Mononuclear cell (primary cell): ENCODE results near the gene OR13H1. TPM values are rescaled to one million over a fixed set of nuclear protein-coding genes. Genes with fewer than 3 reads are reported as not detected.
"Not testable (repeated sequence)": the region's sequence is repeated elsewhere in the genome, so short reads cannot be mapped to it uniquely, and the experiment has no call there.

ENCODE experiments used
- H3K27me3 ChIP-seq: 2 replicates; pipeline ENCODE4 v1.6.0; 2011; ENCODE audit warnings: low read length, control low read depth; ENCODE audit not compliant: insufficient read depth
- H3K4me1 ChIP-seq: 2 replicates; pipeline ENCODE4 v1.5.1; 2011; ENCODE audit warnings: mild to moderate bottlenecking, low read length, control low read depth; ENCODE audit not compliant: insufficient read depth
- H3K4me3 ChIP-seq: 2 replicates; pipeline ENCODE4 v1.5.1; 2011; ENCODE audit warnings: mild to moderate bottlenecking, low read length, moderate library complexity
- H3K9me3 ChIP-seq: 2 replicates; pipeline ENCODE4 v1.5.1; 2011; ENCODE audit warnings: low read depth, mild to moderate bottlenecking, control low read depth, low read length
- total RNA-seq: library from RNA; depleted of rRNA; stranded (reverse); fragments of >200 nt; gene quantifications from one replicate; pipeline ENCODE4 v1.2.3, GENCODE V29; 2012

Gene OR13H1
- total RNA-seq, 1 donor = not detected

DNA sequence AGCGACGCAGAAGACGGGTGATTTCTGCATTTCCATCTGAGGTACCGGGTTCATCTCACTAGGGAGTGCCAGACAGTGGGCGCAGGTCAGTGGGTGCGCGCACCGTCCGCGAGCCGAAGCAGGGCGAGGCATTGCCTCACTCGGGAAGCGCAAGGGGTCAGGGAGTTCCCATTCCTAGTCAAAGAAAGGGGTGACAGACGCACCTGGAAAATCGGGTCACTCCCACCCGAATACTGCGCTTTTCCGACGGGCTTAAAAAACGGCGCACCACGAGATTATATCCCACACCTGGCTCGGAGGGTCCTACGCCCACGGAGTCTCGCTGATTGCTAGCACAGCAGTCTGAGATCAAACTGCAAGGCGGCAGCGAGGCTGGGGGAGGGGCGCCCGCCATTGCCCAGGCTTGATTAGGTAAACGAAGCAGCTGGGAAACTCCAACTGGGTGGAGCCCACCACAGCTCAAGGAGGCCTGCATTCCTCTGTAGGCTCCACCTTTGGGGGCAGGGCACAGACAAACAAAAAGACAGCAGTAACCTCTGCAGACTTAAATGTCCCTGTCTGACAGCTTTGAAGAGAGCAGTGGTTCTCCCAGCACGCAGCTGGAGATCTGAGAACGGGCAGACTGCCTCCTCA, 35.0 kb downstream of the OR13H1 start:
- H3K27me3 ChIP-seq, H3K4me1 ChIP-seq, H3K9me3 ChIP-seq, H3K4me3 ChIP-seq: not testable (repeated sequence)

DNA sequence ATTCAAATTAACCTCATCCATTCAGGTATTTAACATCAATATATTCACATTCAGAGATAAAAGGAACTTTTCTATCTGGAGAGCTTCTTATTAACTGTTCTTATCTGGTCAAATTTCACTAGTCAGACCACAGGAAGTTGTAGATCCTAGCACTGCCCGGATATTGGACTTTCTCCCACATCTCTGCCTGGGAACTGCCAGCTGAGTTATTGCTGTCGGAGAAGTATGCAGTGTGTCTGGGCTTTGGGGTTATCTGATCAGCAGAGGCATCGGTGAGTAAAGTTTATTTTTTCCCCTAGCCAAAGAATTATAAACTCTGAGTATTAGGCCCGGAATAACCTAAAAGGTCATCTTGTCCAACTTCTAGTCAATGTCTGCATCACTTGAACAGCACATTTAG, 45.1 kb downstream of the OR13H1 start:
- Histone ChIP-seq H3K27me3 (no peaks in the 10 kb centered on the region), H3K4me1 (no peaks in the 10 kb centered on the region), H3K9me3 (no peaks in the 10 kb centered on the region), H3K4me3 (no peak overlapping the region)
